ENCODE measurements around the gene ODC1.

DNA sequence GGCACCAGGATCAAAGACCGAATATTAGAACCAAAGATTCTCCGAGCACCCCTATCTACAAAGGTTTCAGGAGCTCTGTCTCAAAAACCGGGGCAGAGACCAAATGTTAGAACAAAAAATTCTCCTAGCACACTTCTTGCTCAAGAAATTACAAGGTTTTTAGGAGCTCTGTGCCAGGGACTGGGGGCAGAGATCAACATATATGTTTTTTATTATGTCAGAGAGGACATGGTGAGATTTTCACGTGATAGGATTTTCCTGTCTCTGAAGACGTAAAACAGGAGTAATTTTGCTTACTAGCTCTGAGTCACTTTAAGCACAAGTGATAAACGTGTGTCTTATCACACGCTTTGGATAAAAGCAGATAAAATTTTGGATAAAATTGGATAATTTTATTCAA is 34.8 kb upstream of the ODC1 start:
- TF ChIP-seq, protein P1, sequence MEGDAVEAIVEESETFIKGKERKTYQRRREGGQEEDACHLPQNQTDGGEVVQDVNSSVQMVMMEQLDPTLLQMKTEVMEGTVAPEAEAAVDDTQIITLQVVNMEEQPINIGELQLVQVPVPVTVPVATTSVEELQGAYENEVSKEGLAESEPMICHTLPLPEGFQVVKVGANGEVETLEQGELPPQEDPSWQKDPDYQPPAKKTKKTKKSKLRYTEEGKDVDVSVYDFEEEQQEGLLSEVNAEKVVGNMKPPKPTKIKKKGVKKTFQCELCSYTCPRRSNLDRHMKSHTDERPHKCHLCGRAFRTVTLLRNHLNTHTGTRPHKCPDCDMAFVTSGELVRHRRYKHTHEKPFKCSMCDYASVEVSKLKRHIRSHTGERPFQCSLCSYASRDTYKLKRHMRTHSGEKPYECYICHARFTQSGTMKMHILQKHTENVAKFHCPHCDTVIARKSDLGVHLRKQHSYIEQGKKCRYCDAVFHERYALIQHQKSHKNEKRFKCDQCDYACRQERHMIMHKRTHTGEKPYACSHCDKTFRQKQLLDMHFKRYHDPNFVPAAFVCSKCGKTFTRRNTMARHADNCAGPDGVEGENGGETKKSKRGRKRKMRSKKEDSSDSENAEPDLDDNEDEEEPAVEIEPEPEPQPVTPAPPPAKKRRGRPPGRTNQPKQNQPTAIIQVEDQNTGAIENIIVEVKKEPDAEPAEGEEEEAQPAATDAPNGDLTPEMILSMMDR (conservative IDR thresholded peaks at IDR 0.05 in 1 of 2, IDR thresholded peaks at IDR 0.05 in 1 of 2; ENCODE audit: low read depth in 1 of 2, low read length in 2 of 2) = no peak
- no peak for TF ChIP-seq EZH2 (IDR thresholded peaks at IDR 0.05; ENCODE audit: low read length, missing control alignments)

Measured in fibroblast of lung (primary cell).